ENCODE measurements around the gene ELAVL1. TPM values are rescaled to one million over a fixed set of nuclear protein-coding genes. Genes with fewer than 3 reads are reported as not detected.

Gene ELAVL1
- total and polyA plus RNA-seq, 2 donors (not counting 1 experiment from before 2014, with no cell fraction given) = 21.8 to 63.5 TPM

- peak overlapping the region; percentile 84 for H3K4me2 ChIP-seq (replicated peaks; ENCODE audit: low read depth, low read length, poor library complexity, severe bottlenecking)
- 19% methylated on average over 12 of the region's 18 CpGs for WGBS (ENCODE audit: insufficient coverage)
- peak overlapping the region; percentile 94 to 99 for H3K27ac ChIP-seq (ENCODE audit: low read length in 2 of 2)
- TF ChIP-seq EZH2 (IDR thresholded peaks at IDR 0.05; ENCODE audit: borderline replicate concordance, insufficient read depth, low read depth, low read length, poor library complexity, severe bottlenecking) = no peak
- TF ChIP-seq, protein P1, sequence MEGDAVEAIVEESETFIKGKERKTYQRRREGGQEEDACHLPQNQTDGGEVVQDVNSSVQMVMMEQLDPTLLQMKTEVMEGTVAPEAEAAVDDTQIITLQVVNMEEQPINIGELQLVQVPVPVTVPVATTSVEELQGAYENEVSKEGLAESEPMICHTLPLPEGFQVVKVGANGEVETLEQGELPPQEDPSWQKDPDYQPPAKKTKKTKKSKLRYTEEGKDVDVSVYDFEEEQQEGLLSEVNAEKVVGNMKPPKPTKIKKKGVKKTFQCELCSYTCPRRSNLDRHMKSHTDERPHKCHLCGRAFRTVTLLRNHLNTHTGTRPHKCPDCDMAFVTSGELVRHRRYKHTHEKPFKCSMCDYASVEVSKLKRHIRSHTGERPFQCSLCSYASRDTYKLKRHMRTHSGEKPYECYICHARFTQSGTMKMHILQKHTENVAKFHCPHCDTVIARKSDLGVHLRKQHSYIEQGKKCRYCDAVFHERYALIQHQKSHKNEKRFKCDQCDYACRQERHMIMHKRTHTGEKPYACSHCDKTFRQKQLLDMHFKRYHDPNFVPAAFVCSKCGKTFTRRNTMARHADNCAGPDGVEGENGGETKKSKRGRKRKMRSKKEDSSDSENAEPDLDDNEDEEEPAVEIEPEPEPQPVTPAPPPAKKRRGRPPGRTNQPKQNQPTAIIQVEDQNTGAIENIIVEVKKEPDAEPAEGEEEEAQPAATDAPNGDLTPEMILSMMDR (IDR thresholded peaks at IDR 0.05) = peak; percentile 88
- Mint-ChIP-seq H3K4me3 (peak overlapping the region; percentile 96), H3K9me3 (ENCODE audit: insufficient read depth) (no peaks in the 10 kb centered on the region), H3K27ac (peak overlapping the region; percentile 97), H3K27me3 (no peaks in the 10 kb centered on the region), H3K4me1 (peaks cover 27% of the 10 kb centered on the region)
- peak overlapping the region; percentile 71 for H3K9ac ChIP-seq (ENCODE audit: low read length)
- peak; percentile 25 for ATAC-seq (ENCODE audit: low read depth)
- intact Hi-C loops (cut with micrococcal nuclease) = loop anchor here (1.0 to 5.0 kb wide), 4 partner anchors 58 to 377 kb away; partner anchors contain the start of genes NDUFA7 and RPS28
- H3K36me3 ChIP-seq (replicated peaks in 1 of 2; ENCODE audit: control extremely low read depth in 1 of 2, control insufficient read depth in 1 of 2, extremely low read depth in 1 of 2, insufficient read depth in 2 of 2, low read length in 1 of 2) = peaks cover 0 to 12% of the 10 kb centered on the region in 2 experiments
- CTCF ChIA-PET = interaction anchor here (0.7 to 3.9 kb wide), 33 partner anchors 9 to 637 kb away, joined by 3 to 28 read pairs (median 5); partner anchors contain the start of genes ELAVL1, MAP2K7, PET100 and SNAPC2
- H3K27me3 ChIP-seq (replicated peaks in 1 of 4; ENCODE audit: control extremely low read depth in 1 of 4, control insufficient read depth in 3 of 4, insufficient read depth in 4 of 4, low read length in 3 of 4) = no peaks in the 10 kb centered on the region
- no peaks in the 10 kb centered on the region for H4K20me1 ChIP-seq (ENCODE audit: control insufficient read depth, insufficient read depth, low read length, poor library complexity, severe bottlenecking)
- DNase-seq = peak; percentile 93
- H3K79me2 ChIP-seq (ENCODE audit: control insufficient read depth, insufficient read depth, low read length) = peaks cover 39% of the 10 kb centered on the region
- H3K9me3 ChIP-seq (ENCODE audit: control extremely low read depth in 1 of 3, control insufficient read depth in 2 of 3, insufficient read depth in 1 of 3, low read length in 2 of 3) = no peaks in the 10 kb centered on the region
- H2AFZ ChIP-seq (ENCODE audit: insufficient read depth, low read depth, low read length, poor library complexity, severe bottlenecking) = peak overlapping the region; percentile 94
- peaks cover 12 to 21% of the 10 kb centered on the region in 2 donors for H3K4me1 ChIP-seq (ENCODE audit: control insufficient read depth in 2 of 2, insufficient read depth in 2 of 2, low read length in 2 of 2)
- POLR2A ChIA-PET = interaction anchor here (1.0 to 3.2 kb wide), 7 partner anchors 15 to 446 kb away, joined by 3 to 29 read pairs (median 5); partner anchors contain the start of genes PET100, RAB11B, SNAPC2 and XAB2
- H3K4me3 ChIP-seq (ENCODE audit: control extremely low read depth in 1 of 5, extremely low read depth in 1 of 5, insufficient read depth in 1 of 5, low read depth in 2 of 5, low read length in 4 of 5) = peak overlapping the region; percentile 66 to 89 (median 86)
These were observed 61.2 kb downstream of the ELAVL1 start for GRCh38 chr19:7944177-7944761.

All from B cell (primary cell).